Fibroblast of lung (primary cell): Measurements from ENCODE around the gene CHST15. TPM values are rescaled to one million over a fixed set of nuclear protein-coding genes. Genes with fewer than 3 reads are reported as not detected.

Experiments used
- DNase-seq, 2 donors: peaks; one replicate each; pipeline versions ENCODE4 v3.0.0 to v3.0.0-alpha.2; 2010; ENCODE audit warnings: low read depth in 2 of 2
- H2AFZ ChIP-seq: 2 replicates; pipeline ENCODE4 v1.5.1; 2012; ENCODE audit warnings: low read length, control low read depth, inconsistent platforms
- H3K27ac ChIP-seq: 2 replicates; pipeline ENCODE4 v1.5.1; 2011; ENCODE audit warnings: low read length, control low read depth; ENCODE audit not compliant: insufficient read depth
- H3K27me3 ChIP-seq: 2 replicates; pipeline ENCODE4 v1.5.1; 2011; ENCODE audit warnings: mild to moderate bottlenecking, low read length; ENCODE audit not compliant: control insufficient read depth, insufficient read depth
- H3K36me3 ChIP-seq: 2 replicates; pipeline ENCODE4 v1.5.1; 2011; ENCODE audit warnings: low read length; ENCODE audit not compliant: control insufficient read depth, insufficient read depth
- H3K4me1 ChIP-seq: 2 replicates; pipeline ENCODE4 v1.5.1; 2011; ENCODE audit warnings: low read length; ENCODE audit not compliant: control insufficient read depth, insufficient read depth; ENCODE audit errors: extremely low read depth
- H3K4me2 ChIP-seq: 2 replicates; pipeline ENCODE4 v1.5.1; 2011; ENCODE audit warnings: low read length, control low read depth; ENCODE audit not compliant: insufficient read depth; ENCODE audit errors: extremely low read depth
- H3K4me3 ChIP-seq, 4 experiments: fragments of 200-600 bp in 1 of 4; sonication (generic) in 1 of 4; replicated peaks in 1 of 4; 2 replicates each; pipeline ENCODE4 v1.5.1; 2011 to 2016; ENCODE audit warnings: low read length in 4 of 4, low read depth in 3 of 4, mild to moderate bottlenecking in 3 of 4, control low read depth in 2 of 4, inconsistent platforms in 1 of 4, mixed read lengths in 1 of 4; ENCODE audit not compliant: insufficient read depth in 1 of 4; ENCODE audit errors: control extremely low read depth in 1 of 4
- H3K79me2 ChIP-seq: 2 replicates; pipeline ENCODE4 v1.5.1; 2012; ENCODE audit warnings: mild to moderate bottlenecking, low read length, inconsistent platforms; ENCODE audit not compliant: control insufficient read depth, insufficient read depth
- H3K9ac ChIP-seq: 2 replicates; pipeline ENCODE4 v1.5.1; 2011; ENCODE audit warnings: mild to moderate bottlenecking, low read length, control low read depth; ENCODE audit not compliant: insufficient read depth
- H3K9me3 ChIP-seq: 2 replicates; pipeline ENCODE4 v1.5.1; 2012; ENCODE audit warnings: low read depth, low read length; ENCODE audit not compliant: control insufficient read depth, insufficient read depth
- H4K20me1 ChIP-seq: 2 replicates; pipeline ENCODE4 v1.5.1; 2011; ENCODE audit warnings: low read length; ENCODE audit not compliant: control insufficient read depth, insufficient read depth; ENCODE audit errors: extremely low read depth
- CTCF ChIP-seq, 2 donors: IDR thresholded peaks in 1 of 2; conservative IDR thresholded peaks in 1 of 2; 1 replicate in 1 of 2; 2 replicates in 1 of 2; pipeline ENCODE4 v1.5.1; 2011 to 2012; ENCODE audit warnings: low read length in 2 of 2, control low read depth in 1 of 2, inconsistent platforms in 1 of 2, low read depth in 1 of 2, mild to moderate bottlenecking in 1 of 2
- EZH2 ChIP-seq: IDR thresholded peaks from 2 replicates; pipeline ENCODE4 v1.5.1; 2012; ENCODE audit warnings: low read length, control low read depth, mild to moderate bottlenecking; ENCODE audit errors: missing control alignments
- polyA plus RNA-seq, 2 donors: library from polyadenylated mRNA; depleted of rRNA in 1 of 2; stranded (reverse) in 1 of 2; unstranded in 1 of 2; fragments of >200 nt; gene quantifications; 2 replicates each; pipeline ENCODE4 v1.2.1, GENCODE V29; 2011 to 2012; ENCODE audit warnings: missing spikeins in 1 of 2
- total RNA-seq: library from RNA; depleted of rRNA; stranded (reverse); fragments of >200 nt; gene quantifications from 2 replicates; pipeline ENCODE4 v1.2.1, GENCODE V29; 2014

The CHST15 gene
- total and polyA plus RNA-seq, 2 donors (not counting 1 experiment from before 2014, with no cell fraction given) = 5.0 to 7.9 TPM

- Histone ChIP-seq H3K9me3 (no peaks in the 10 kb centered on the region), H3K27me3 (no peaks in the 10 kb centered on the region), H2AFZ (no peak overlapping the region), H3K9ac (no peak overlapping the region), H3K4me1 (no peaks in the 10 kb centered on the region), H3K36me3 (no peaks in the 10 kb centered on the region), H4K20me1 (no peaks in the 10 kb centered on the region), H3K4me2 (no peak overlapping the region), H3K4me3 (no peak overlapping the region), H3K27ac (no peak overlapping the region), H3K79me2 (no peaks in the 10 kb centered on the region)
- no peak for DNase-seq
- TF ChIP-seq CTCF (conservative IDR thresholded peaks at IDR 0.05 in 1 of 2, IDR thresholded peaks at IDR 0.05 in 1 of 2; ENCODE audit: low read depth in 1 of 2, low read length in 2 of 2) = no peak
- no peak for TF ChIP-seq EZH2
Measured at GRCh38 chr10:124012066-124012465, 81.3 kb downstream of the CHST15 start.

- Histone ChIP-seq H3K27me3 (no peaks in the 10 kb centered on the region), H4K20me1 (no peaks in the 10 kb centered on the region), H3K9ac (no peak overlapping the region), H3K9me3 (no peaks in the 10 kb centered on the region), H2AFZ (no peak overlapping the region), H3K4me3 (no peak overlapping the region), H3K4me2 (no peak overlapping the region), H3K36me3 (no peaks in the 10 kb centered on the region), H3K4me1 (no peaks in the 10 kb centered on the region), H3K27ac (no peak overlapping the region), H3K79me2 (no peaks in the 10 kb centered on the region)
- TF ChIP-seq EZH2 = no peak
- DNase-seq = no peak
Measured at GRCh38 chr10:124011464-124011863, 81.9 kb downstream of the CHST15 start.

GRCh38 chr10:124010563-124011131 lies 82.8 kb downstream of the CHST15 start:
- DNase-seq = no peak
- no peak overlapping the region for H3K27ac ChIP-seq
- no peaks in the 10 kb centered on the region for H3K79me2 ChIP-seq
- no peak overlapping the region for H3K4me3 ChIP-seq
- TF ChIP-seq CTCF (conservative IDR thresholded peaks at IDR 0.05 in 1 of 2, IDR thresholded peaks at IDR 0.05 in 1 of 2; ENCODE audit: low read depth in 1 of 2, low read length in 2 of 2) = no peak
- TF ChIP-seq EZH2 = no peak
- H3K9ac ChIP-seq = no peak overlapping the region
- H3K4me1 ChIP-seq = no peaks in the 10 kb centered on the region
- no peaks in the 10 kb centered on the region for H4K20me1 ChIP-seq
- H3K36me3 ChIP-seq = no peaks in the 10 kb centered on the region
- no peaks in the 10 kb centered on the region for H3K9me3 ChIP-seq
- no peak overlapping the region for H3K4me2 ChIP-seq
- no peak overlapping the region for H2AFZ ChIP-seq
- no peaks in the 10 kb centered on the region for H3K27me3 ChIP-seq
